IMR-90 (cell line): ENCODE data around the gene LDLRAD4. TPM values are rescaled to one million over a fixed set of nuclear protein-coding genes. Genes with fewer than 3 reads are reported as not detected.

ENCODE experiments used
- ATAC-seq: fragments of 200-7000 bp; cut with Tn5 transposase; 2 replicates; pipeline ENCODE4 v1.9.1; 2020; ENCODE audit warnings: low read depth, mild to moderate bottlenecking, moderate library complexity
- BruUV-seq: library from RNA; stranded (reverse); fragments of 400-500 nt; replicated peaks from 2 replicates; lab custom pipeline; 2021; lab: Mats Ljungman, UMichigan
- CTCF ChIA-PET: fragments of 300-600 bp; formaldehyde crosslinking; extraction: SDS; loops from one replicate; lab custom pipeline; 2021; ENCODE audit warnings: antibody characterized with exemption; lab: Yijun Ruan, JAX
- POLR2A ChIA-PET: fragments of 300-600 bp; sonication (Branson Sonifier 250); formaldehyde crosslinking; loops from one replicate; lab custom pipeline; 2022; ENCODE audit warnings: antibody characterized with exemption; ENCODE audit not compliant: unreplicated experiment; lab: Charles Lee
- DNase-seq: peaks from one replicate; pipeline ENCODE4 v3.0.0; 2013
- H2AFZ ChIP-seq: replicated peaks from 2 replicates; pipeline ENCODE3; 2013; ENCODE audit warnings: low read length, mild to moderate bottlenecking; ENCODE audit not compliant: poor library complexity
- H2AK5ac ChIP-seq: 2 replicates; pipeline ENCODE4 v1.6.1; 2013; ENCODE audit warnings: low read depth, low read length, inconsistent platforms
- H2AK9ac ChIP-seq: replicated peaks from 2 replicates; pipeline ENCODE3; 2013; ENCODE audit warnings: mild to moderate bottlenecking, low read depth, low read length, moderate library complexity; ENCODE audit not compliant: poor library complexity
- H2BK120ac ChIP-seq: 2 replicates; pipeline ENCODE4 v1.6.1; 2013; ENCODE audit warnings: low read depth, low read length, inconsistent platforms
- H2BK15ac ChIP-seq: 3 replicates; pipeline ENCODE4 v1.6.1; 2013; ENCODE audit warnings: low read depth, low read length, inconsistent platforms
- H2BK20ac ChIP-seq: 2 replicates; pipeline ENCODE4 v1.6.1; 2013; ENCODE audit warnings: low read depth, mild to moderate bottlenecking, inconsistent platforms, low read length, moderate library complexity
- H2BK5ac ChIP-seq: 2 replicates; pipeline ENCODE4 v1.6.1; 2013; ENCODE audit warnings: mild to moderate bottlenecking, low read depth, low read length, inconsistent platforms; ENCODE audit not compliant: poor library complexity, severe bottlenecking
- H3K14ac ChIP-seq: replicated peaks from 2 replicates; pipeline ENCODE4 v1.6.1; 2013; ENCODE audit warnings: low read depth, low read length, inconsistent platforms
- H3K18ac ChIP-seq: 2 replicates; pipeline ENCODE4 v1.6.1; 2013; ENCODE audit warnings: low read depth, low read length, control low read depth
- H3K23ac ChIP-seq: 2 replicates; pipeline ENCODE4 v1.6.1; 2013; ENCODE audit warnings: low read depth, low read length, inconsistent platforms
- H3K27ac ChIP-seq: 2 replicates; pipeline ENCODE4 v1.5.1; 2013; ENCODE audit warnings: mild to moderate bottlenecking, control low read depth, low read length; ENCODE audit not compliant: insufficient read depth
- H3K27me3 ChIP-seq: 2 replicates; pipeline ENCODE4 v1.6.1; 2013; ENCODE audit warnings: low read length; ENCODE audit not compliant: control insufficient read depth, insufficient read depth
- H3K36me3 ChIP-seq: 2 replicates; pipeline ENCODE4 v1.6.1; 2013; ENCODE audit warnings: low read length, mixed read lengths; ENCODE audit not compliant: control insufficient read depth, insufficient read depth
- H3K4ac ChIP-seq: 2 replicates; pipeline ENCODE4 v1.6.1; 2013; ENCODE audit warnings: low read depth, low read length, inconsistent platforms
- H3K4me1 ChIP-seq: 2 replicates; pipeline ENCODE4 v1.6.1; 2013; ENCODE audit warnings: low read length, mixed read lengths; ENCODE audit not compliant: control insufficient read depth, insufficient read depth
- H3K4me2 ChIP-seq: 2 replicates; pipeline ENCODE4 v1.6.1; 2013; ENCODE audit warnings: low read depth, mild to moderate bottlenecking, control low read depth, low read length, moderate library complexity
- H3K4me3 ChIP-seq: 2 replicates; pipeline ENCODE4 v1.5.1; 2013; ENCODE audit warnings: low read depth, mild to moderate bottlenecking, control low read depth, low read length, moderate library complexity; ENCODE audit not compliant: insufficient read depth
- H3K56ac ChIP-seq: 2 replicates; pipeline ENCODE4 v1.6.1; 2013; ENCODE audit warnings: low read length, inconsistent platforms; ENCODE audit not compliant: insufficient read depth; ENCODE audit errors: extremely low read depth
- H3K79me1 ChIP-seq, 2 experiments: 2 replicates each; pipeline ENCODE4 v1.6.1; 2013; ENCODE audit warnings: low read length in 2 of 2, inconsistent platforms in 1 of 2, low read depth in 1 of 2
- H3K9ac ChIP-seq: 2 replicates; pipeline ENCODE4 v1.6.1; 2013; ENCODE audit warnings: low read depth, low read length, control low read depth
- H3K9me1 ChIP-seq: 2 replicates; pipeline ENCODE4 v1.6.1; 2013; ENCODE audit warnings: low read length, inconsistent platforms; ENCODE audit not compliant: insufficient read depth
- H3K9me3 ChIP-seq: 2 replicates; pipeline ENCODE4 v1.6.1; 2013; ENCODE audit warnings: low read length; ENCODE audit not compliant: control insufficient read depth, insufficient read depth
- H4K20me1 ChIP-seq: 2 replicates; pipeline ENCODE4 v1.6.1; 2013; ENCODE audit warnings: low read length, inconsistent platforms; ENCODE audit not compliant: insufficient read depth
- H4K5ac ChIP-seq: 2 replicates; pipeline ENCODE4 v1.6.1; 2013; ENCODE audit warnings: mild to moderate bottlenecking, low read depth, low read length, control low read depth
- H4K8ac ChIP-seq, 2 experiments: 2 replicates each; pipeline ENCODE4 v1.6.1; 2013; ENCODE audit warnings: low read depth in 2 of 2, low read length in 2 of 2, control low read depth in 1 of 2, inconsistent platforms in 1 of 2
- H4K91ac ChIP-seq: 2 replicates; pipeline ENCODE4 v1.6.1; 2013; ENCODE audit warnings: low read depth, low read length, inconsistent platforms; ENCODE audit not compliant: insufficient read depth
- BHLHE40 ChIP-seq: fragments of 150-350 bp; IDR thresholded peaks from 2 replicates; pipeline ENCODE4 v1.6.1; 2016; ENCODE audit warnings: mild to moderate bottlenecking, low read depth, low read length
- CHD1 ChIP-seq: IDR thresholded peaks from 2 replicates; pipeline ENCODE4 v1.6.1; 2012; ENCODE audit warnings: low read depth, low read length, improper control_type of control experiment
- POLR2A ChIP-seq: IDR thresholded peaks from 2 replicates; pipeline ENCODE4 v1.6.1; 2012; ENCODE audit warnings: mild to moderate bottlenecking, low read depth, low read length
- WGBS, 2 experiments: methylation state at CpG; one replicate each; pipeline versions ENCODE4 v1.1.5 to v1.1.7; 2013; ENCODE audit warnings: missing lambda C conversion rate in 2 of 2; ENCODE audit not compliant: insufficient read length in 1 of 2; ENCODE audit errors: extremely low coverage in 2 of 2; 5-methylcytosine and 5-hydroxymethylcytosine counted together
- dilution Hi-C: fragments of 300-500 bp; cut with HindIII; formaldehyde crosslinking; loops from one replicate; pipeline ENCODE4 v1.14.3; 2018; ENCODE audit warnings: low sequenced_read_pairs; ENCODE audit not compliant: unreplicated experiment
- in situ Hi-C: fragments of 300-500 bp; cut with MboI; formaldehyde crosslinking; loops from 3 replicates; pipeline ENCODE4 v1.14.3; 2019; ENCODE audit warnings: low sequenced_read_pairs, inconsistent platforms, mixed read lengths
- intact Hi-C: fragments of 100-400 bp; cut with micrococcal nuclease; formaldehyde crosslinking; loops from 2 replicates; pipeline ENCODE4 v1.10.0; 2022
- polyA plus RNA-seq, 3 experiments: library from polyadenylated mRNA; depleted of rRNA; stranded (reverse); fragments of >200 nt; gene quantifications; 2 replicates each; pipeline ENCODE4 v1.2.3, GENCODE V29; 2012; ENCODE audit warnings: low replicate concordance in 1 of 3
- total RNA-seq: library from RNA; depleted of rRNA; stranded (reverse); fragments of >200 nt; gene quantifications from 2 replicates; pipeline ENCODE4 v1.2.3, GENCODE V29; 2012
- TF ChIP-seq, protein P1 (sequence below): conservative IDR thresholded peaks from 2 replicates; pipeline ENCODE4 v1.5.1; 2012; ENCODE audit warnings: mild to moderate bottlenecking, low read depth, low read length, improper control_type of control experiment

Gene LDLRAD4
- total and polyA plus RNA-seq, 2 of the 4 experiments (the other 2 are of a cell fraction) = not detected

DNA sequence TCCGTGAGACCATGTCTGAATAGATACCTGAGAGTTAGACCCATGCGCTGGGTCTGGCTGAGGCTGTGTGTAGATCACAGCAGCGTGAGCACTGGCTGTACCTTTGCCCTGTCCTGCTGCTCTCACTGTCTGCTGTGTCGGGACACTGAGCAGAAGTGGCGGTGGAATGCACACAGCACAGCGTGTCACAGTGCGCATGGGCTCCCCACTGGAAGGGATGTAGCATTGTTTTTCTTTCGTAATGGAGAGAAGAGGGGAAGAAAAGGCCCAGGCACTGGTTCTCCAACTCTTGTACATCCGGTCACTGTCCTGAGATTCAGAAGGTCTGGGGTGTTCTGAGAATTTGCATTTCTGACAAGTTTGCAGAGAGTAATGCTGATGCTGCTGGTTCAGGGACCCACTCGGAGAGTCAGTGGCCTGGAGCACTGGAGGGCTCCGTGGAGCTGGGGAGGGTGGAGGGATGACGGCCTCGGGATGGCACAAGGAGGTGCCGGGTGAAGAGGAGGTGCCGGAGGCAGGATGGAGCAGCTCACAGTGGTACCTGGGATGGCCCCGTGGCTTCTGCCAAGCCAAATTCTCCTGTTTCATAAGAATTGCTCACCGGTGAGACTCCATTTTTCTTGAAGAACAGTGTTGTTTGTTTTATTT is 252.8 kb downstream of the LDLRAD4 start:
- ChIA-PET POLR2A (no interaction called here), CTCF (no interaction called here)
- in situ Hi-C loops (no loop called here), intact Hi-C loops (no loop called here), dilution Hi-C loops (no loop called here)
- Histone ChIP-seq H3K4ac (no peak overlapping the region), H3K4me3 (no peak overlapping the region), H2BK5ac (no peak overlapping the region), H2BK120ac (no peak overlapping the region), H4K91ac (no peak overlapping the region), H3K14ac (no peak overlapping the region), H3K27me3 (no peaks in the 10 kb centered on the region; the same call in 1 of the 2 replicates), H3K9me1 (no peaks in the 10 kb centered on the region), H4K8ac (no peak overlapping the region), H3K56ac (no peak overlapping the region), H2AK9ac (no peak overlapping the region), H3K9me3 (no peaks in the 10 kb centered on the region), H4K20me1 (no peaks in the 10 kb centered on the region), H3K79me1 (no peaks in the 10 kb centered on the region), H3K4me1 (no peaks in the 10 kb centered on the region), H2BK20ac (no peak overlapping the region), H3K4me2 (no peak overlapping the region), H4K5ac (no peak overlapping the region), H3K18ac (no peak overlapping the region), H3K36me3 (no peaks in the 10 kb centered on the region), H3K27ac (no peak overlapping the region), H2AFZ (no peak overlapping the region), H2AK5ac (no peak overlapping the region), H3K23ac (no peak overlapping the region), H2BK15ac (no peak overlapping the region), H3K9ac (no peak overlapping the region)
- no TSS peak for BruUV-seq
- TF ChIP-seq BHLHE40 (no peak), POLR2A (no peak), CHD1 (no peak)
- TF ChIP-seq, protein P1, sequence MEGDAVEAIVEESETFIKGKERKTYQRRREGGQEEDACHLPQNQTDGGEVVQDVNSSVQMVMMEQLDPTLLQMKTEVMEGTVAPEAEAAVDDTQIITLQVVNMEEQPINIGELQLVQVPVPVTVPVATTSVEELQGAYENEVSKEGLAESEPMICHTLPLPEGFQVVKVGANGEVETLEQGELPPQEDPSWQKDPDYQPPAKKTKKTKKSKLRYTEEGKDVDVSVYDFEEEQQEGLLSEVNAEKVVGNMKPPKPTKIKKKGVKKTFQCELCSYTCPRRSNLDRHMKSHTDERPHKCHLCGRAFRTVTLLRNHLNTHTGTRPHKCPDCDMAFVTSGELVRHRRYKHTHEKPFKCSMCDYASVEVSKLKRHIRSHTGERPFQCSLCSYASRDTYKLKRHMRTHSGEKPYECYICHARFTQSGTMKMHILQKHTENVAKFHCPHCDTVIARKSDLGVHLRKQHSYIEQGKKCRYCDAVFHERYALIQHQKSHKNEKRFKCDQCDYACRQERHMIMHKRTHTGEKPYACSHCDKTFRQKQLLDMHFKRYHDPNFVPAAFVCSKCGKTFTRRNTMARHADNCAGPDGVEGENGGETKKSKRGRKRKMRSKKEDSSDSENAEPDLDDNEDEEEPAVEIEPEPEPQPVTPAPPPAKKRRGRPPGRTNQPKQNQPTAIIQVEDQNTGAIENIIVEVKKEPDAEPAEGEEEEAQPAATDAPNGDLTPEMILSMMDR = no peak
- ATAC-seq (no peak), DNase-seq (no peak)
- 90% methylated on average over 6 of the region's 17 CpGs; no CpG with 5 or more reads in 1 of the 2 experiments for WGBS, 2 experiments
